ENCODE results near the gene LAGE3.
"Not testable (repeated sequence)": the region's sequence is repeated elsewhere in the genome, so short reads cannot be mapped to it uniquely, and the experiment has no call there.

The LAGE3 gene

DNA sequence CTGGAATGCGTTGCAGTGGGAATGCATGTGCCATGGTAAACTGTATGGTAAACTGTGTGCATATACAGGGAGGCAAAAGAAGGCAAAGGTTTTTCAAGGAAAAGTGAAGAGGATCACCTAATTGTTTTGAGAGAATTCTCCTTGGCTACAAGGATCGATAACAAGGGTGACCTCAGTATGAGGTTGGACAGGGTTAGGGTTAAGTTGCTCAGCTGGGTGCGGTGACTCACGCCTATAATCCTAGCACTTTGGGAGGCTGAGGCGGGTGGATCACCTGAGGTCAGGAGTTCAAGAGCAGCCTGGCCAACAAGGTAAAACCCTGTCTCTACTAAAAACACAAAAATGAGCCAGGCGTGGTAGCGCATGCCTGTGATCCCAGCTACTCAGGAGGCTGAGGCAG lies 22.3 kb upstream of the LAGE3 start:
- not testable (repeated sequence) for DNase-seq

DNA sequence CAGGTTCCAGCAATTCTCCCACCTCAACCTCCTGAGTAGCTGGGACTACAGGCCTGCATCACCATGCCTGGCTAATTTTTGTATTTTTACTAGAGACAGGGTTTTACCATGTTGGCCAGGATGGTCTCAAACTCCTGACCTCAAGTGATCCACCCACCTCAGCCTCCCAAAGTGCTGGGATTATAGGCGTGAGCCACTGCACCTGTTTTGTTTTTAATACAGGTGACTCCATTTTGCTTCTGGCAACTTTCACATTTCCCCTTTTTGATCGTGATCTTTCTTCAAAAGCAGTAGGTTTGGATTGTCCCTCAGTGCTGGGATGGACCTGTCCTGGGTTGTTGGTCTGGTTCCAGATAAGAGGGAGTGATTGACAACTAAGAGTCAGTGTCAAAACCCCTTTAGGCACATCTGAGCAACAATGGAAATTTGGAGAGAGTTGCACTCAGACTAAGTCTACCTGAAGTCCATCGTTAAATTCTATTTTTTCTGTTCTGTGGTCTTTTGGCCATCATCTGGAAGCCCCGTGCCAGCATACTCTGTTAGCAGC lies 17.6 kb upstream of the LAGE3 start:
- DNase-seq: not testable (repeated sequence)

DNA sequence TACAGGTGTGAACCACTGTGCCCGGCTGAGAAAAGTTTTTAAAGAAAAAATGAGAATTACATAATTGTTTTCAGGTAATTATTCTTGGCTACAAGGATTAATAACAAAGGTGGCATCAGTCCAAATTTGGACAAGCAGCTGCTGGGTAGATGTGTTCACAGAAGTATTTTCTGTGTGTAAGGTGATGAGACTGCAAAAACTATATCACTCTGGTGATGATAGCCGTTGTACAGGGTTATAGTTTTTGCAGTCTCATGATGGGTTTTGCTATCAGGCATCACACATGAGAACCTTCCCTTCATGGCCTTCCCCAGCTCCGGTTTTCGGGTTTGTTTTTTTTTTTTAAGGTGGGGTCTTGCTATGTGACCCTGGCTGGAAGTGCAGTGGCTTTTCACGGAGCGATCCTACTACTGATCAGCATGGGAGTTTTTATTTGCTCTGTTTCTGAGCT lies 16.4 kb upstream of the LAGE3 start:
- DNase-seq: no peak

- DNase-seq: no peak
These were observed 15.6 kb upstream of the LAGE3 start for GRCh38 chrX:154494715-154495114.

GRCh38 chrX:154490414-154491083 lies 11.5 kb upstream of the LAGE3 start, which contains the start of gene SLC10A3:
TSS of gene SLC10A3 (minus strand) at chrX:154490629. CDS start at chrX:154488940, 1,689 bp downstream.
- DNase-seq: peak; percentile 90

DNA sequence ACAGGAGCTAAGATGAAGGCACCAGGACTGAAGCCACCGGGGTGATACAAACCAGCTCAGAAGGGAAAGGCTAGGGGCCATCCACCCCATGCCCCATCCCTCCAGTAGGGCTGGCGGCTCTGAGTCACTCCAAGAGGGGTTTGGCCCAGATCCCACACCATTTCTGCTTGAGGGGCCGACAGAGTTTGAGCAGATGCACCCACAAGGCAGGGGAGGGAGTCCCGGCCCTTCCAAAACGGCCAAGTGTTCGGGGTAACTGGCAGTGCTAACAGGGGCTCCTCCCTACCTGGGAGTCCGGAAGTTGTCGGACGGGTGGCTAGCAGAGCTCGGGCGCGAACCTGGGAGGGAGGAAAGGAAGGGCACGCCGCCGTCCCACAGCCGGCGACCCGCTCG lies 10.9 kb upstream of the LAGE3 start:
- no peak for DNase-seq

GRCh38 chrX:154489182-154489581 lies 10.1 kb upstream of the LAGE3 start:
- no peak for DNase-seq

DNA sequence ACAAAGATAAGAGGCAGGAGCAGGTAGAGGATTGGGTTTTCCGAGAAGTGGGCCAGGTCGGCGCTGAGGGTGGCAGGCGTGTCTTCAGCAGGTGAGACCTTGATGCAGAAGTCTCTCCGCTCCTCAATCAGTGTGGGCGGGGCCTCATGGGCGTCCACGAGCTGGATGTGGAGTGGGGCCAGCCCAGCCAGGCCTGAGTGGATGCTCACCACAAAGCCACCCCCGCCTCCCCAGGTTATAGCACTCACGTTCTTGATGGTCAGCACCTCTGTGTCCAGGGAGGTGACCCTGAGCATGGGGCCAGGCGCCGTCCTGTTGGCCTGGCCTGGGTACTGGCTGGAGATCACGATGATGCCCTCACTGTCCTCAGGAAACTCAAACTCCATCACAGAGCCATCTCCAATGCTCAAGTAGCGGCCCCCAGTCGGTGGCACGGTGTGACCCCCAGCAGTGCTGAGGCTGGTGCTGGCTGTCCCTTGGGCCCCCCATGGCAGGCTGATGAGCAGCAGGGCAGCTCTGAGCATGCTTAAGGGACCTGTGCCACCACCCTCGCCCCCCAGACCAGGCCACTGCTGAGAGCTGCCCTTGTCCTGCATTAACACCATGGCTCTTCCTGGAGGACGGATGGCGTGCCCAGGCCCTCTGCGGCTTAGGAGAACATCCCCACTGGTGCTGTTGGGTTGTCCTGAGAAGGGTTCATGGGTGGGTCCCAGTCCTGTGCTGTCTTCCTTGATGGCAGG lies 9.4 kb upstream of the LAGE3 start:
- no peak for DNase-seq

DNA sequence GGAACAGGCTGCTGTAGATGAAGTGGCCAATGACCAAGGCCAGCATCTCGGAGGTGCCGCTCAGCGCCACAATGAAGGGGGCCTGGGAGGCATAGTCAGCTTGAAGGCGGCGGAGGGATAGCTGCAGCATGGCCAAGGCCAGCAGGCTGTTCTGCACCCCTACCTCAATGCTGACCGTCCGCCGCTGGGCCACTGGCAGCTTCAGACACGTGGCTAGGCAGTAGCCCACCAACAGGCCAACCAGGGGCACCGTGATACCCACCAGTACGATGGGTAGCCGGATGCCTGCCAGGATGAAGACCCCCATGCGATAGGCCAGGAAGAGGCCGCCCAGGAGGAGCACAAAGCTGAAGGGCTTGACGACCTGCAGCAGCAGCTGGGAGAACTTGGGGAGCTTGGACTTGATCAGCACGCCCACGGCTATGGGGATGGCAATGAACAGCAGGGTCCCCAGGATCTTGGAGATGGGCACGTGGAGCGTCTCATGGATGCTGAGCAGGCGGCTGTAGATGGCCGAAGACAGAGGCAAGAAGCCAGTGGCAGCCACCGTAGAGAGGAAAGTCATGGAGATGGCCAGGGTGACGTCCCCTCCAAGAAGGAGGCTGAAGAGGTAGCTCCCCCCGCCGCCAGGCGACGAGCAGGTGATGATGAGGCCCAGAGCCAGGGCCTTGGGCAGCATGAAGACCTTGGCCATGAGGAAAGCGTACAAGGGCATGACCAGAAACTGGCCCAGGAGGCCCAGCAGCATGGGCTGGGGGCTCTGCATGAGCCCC lies 8.6 kb upstream of the LAGE3 start:
- DNase-seq: no peak

DNA sequence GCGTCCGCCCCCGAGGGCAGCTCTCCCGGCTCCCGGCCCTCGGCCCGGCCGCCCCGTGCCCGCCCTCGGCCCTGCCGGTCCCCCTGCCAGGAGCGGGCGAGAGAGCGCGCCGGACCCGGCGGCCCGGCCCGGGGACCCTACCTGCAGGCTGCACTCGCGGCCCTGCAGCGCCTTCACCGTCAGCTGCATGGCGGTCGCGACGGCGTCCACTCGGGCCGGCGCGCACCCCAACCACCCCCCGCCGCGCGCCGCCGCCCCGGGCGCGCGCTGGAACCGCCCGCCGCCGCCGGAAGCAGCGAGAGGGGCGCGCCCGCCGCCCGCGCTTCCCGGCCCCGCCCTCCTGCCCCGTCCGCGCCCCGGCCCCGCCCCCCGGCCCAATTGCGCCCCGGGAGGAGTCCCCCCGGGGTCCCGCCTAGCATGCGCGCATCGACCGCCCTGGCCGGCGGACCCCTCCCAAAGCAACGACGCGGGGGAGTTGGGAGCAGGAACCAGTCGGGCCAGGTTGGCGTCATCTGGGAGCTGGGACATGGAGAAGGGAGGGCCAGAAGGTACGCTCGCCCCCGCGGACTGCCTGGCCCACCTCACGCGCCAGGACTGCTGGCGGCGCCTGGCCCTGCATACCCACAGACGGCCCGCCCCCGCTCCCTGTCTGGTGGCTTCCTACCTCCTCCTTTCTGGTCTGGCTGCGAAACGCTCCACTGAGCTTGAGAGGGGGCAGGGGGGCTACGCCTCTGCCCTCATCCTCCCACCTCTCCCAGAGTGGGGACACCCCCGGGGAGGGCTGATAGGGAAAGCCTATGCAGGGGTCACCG lies 7.5 kb upstream of the LAGE3 start, which contains the start of gene UBL4A:
Gene UBL4A (minus strand): TSS at position 220 of the 812 bp plus-strand sequence. CDS start 31 bp downstream, at position 189.
- DNase-seq: peak; percentile 50

- peak; percentile 36 for DNase-seq
These were observed 6.9 kb upstream of the LAGE3 start for GRCh38 chrX:154486052-154486395.

- no peak for DNase-seq
These were observed 6.3 kb upstream of the LAGE3 start for GRCh38 chrX:154485150-154486051.

DNA sequence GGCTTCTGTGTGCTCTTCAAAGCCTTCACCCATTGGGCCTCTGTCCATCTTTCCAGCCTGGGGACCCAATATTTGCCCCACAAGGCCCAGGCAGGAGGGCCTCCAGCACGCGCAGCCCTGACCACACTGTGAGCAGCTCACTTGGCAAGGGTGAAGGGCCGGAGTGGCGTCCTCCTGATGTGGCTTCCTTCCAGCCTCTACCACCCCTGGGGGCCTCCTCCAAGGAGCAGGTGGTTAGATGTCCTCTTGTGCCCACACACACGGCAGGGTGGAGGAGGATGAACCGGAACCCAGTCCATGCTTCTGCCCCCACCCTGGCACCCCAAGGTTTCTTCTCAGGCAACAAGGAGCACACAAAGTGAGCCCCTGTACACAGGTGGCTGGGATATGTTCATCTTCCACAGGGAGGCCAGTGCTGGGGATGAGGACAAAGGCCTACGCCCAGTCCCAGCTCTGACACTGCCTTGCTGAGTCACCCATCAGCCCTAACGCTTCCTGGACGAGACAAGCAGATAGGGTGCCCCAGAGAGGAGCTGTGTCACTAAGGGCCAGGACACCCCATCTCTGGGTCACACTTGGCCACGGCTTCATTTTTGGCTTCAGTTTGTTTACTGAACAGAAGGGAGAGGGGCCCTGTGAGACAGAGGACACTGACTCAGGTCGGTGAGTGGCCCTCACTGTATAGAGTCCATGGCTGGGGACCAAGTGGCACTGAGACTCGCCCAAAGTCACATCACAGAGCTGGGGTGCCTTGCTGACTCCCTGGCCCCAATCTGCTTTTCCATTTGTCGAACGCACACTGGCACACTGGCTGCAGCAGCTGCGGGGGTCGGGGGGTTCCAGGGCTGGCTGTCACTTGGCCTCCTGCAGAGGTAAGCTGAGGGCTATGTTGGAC lies 5.4 kb upstream of the LAGE3 start:
- DNase-seq: no peak

GRCh38 chrX:154483325-154483724 lies 4.2 kb upstream of the LAGE3 start:
- DNase-seq: no peak

DNA sequence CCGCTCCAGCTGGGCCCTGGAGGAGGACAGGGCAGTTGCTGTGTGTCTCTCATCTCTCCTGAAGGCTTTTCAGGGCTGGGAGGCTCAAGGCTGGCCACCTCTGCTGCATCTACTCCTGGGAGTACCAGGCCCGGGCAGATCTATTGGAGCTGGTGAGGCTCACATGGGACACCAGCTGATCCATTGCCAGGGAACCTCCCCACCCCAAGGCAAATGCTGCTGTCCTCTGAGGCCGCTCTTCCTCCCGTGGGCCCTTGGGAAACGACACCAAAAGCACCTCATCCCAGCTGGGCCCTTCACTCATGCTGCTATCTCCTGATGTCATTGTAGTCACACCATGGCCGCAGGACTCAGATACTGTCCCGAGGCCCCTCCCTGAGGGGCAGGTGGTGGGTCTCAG lies 3.7 kb upstream of the LAGE3 start:
- DNase-seq: no peak

- DNase-seq: no peak
These were observed 3.0 kb upstream of the LAGE3 start for GRCh38 chrX:154481911-154482601.

GRCh38 chrX:154481195-154481594 lies 2.1 kb upstream of the LAGE3 start:
- no peak for DNase-seq

DNA sequence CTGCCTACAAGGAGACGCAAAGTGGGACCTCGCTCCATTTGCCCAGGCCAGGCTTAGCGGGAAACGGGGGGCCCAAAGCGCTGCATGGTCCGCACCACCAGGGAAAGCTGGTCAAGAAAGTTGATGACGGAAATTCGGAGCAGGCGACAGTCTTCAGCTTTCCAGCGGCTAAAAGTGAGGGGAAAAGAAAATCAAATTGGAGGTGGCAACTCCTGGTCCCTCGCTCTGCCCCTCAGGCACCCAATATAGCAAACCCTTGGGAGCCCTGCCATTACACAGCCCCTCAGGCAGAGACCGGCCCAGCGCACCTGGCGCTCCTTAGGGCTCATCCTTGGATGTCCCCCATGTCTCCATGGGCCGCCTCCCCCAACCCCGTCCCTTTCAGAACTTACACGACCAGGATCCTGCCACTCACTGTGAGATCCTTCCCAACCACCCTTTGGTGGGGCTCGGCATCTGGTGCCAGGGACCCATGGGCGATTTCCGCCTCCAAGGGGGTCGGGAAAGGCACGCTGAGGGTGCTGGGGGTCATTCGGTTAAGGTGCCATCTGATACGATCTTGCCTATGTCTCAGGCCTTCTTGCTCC lies 1.1 kb downstream of the LAGE3 start:
- no peak for DNase-seq

- no peak for DNase-seq
These were observed 2.3 kb downstream of the LAGE3 start for GRCh38 chrX:154476821-154477220.
